IMR-90 (cell line): ENCODE measurements around the gene FGD3. TPM values are rescaled to one million over a fixed set of nuclear protein-coding genes. Genes with fewer than 3 reads are reported as not detected.

Experiments
- ATAC-seq: fragments of 200-7000 bp; cut with Tn5 transposase; 2 replicates; pipeline ENCODE4 v1.9.1; 2020; ENCODE audit warnings: low read depth, mild to moderate bottlenecking, moderate library complexity
- BruUV-seq: library from RNA; stranded (reverse); fragments of 400-500 nt; replicated peaks from 2 replicates; lab custom pipeline; 2021; lab: Mats Ljungman, UMichigan
- CTCF ChIA-PET: fragments of 300-600 bp; formaldehyde crosslinking; extraction: SDS; loops from one replicate; lab custom pipeline; 2021; ENCODE audit warnings: antibody characterized with exemption; lab: Yijun Ruan, JAX
- POLR2A ChIA-PET: fragments of 300-600 bp; sonication (Branson Sonifier 250); formaldehyde crosslinking; loops from one replicate; lab custom pipeline; 2022; ENCODE audit warnings: antibody characterized with exemption; ENCODE audit not compliant: unreplicated experiment; lab: Charles Lee
- DNase-seq: peaks from one replicate; pipeline ENCODE4 v3.0.0; 2013
- H2AFZ ChIP-seq: replicated peaks from 2 replicates; pipeline ENCODE3; 2013; ENCODE audit warnings: low read length, mild to moderate bottlenecking; ENCODE audit not compliant: poor library complexity
- H2AK5ac ChIP-seq: 2 replicates; pipeline ENCODE4 v1.6.1; 2013; ENCODE audit warnings: low read depth, low read length, inconsistent platforms
- H2AK9ac ChIP-seq: replicated peaks from 2 replicates; pipeline ENCODE3; 2013; ENCODE audit warnings: mild to moderate bottlenecking, low read depth, low read length, moderate library complexity; ENCODE audit not compliant: poor library complexity
- H2BK120ac ChIP-seq: 2 replicates; pipeline ENCODE4 v1.6.1; 2013; ENCODE audit warnings: low read depth, low read length, inconsistent platforms
- H2BK15ac ChIP-seq: 3 replicates; pipeline ENCODE4 v1.6.1; 2013; ENCODE audit warnings: low read depth, low read length, inconsistent platforms
- H2BK20ac ChIP-seq: 2 replicates; pipeline ENCODE4 v1.6.1; 2013; ENCODE audit warnings: low read depth, mild to moderate bottlenecking, inconsistent platforms, low read length, moderate library complexity
- H2BK5ac ChIP-seq: 2 replicates; pipeline ENCODE4 v1.6.1; 2013; ENCODE audit warnings: mild to moderate bottlenecking, low read depth, low read length, inconsistent platforms; ENCODE audit not compliant: poor library complexity, severe bottlenecking
- H3K14ac ChIP-seq: replicated peaks from 2 replicates; pipeline ENCODE4 v1.6.1; 2013; ENCODE audit warnings: low read depth, low read length, inconsistent platforms
- H3K18ac ChIP-seq: 2 replicates; pipeline ENCODE4 v1.6.1; 2013; ENCODE audit warnings: low read depth, low read length, control low read depth
- H3K23ac ChIP-seq: 2 replicates; pipeline ENCODE4 v1.6.1; 2013; ENCODE audit warnings: low read depth, low read length, inconsistent platforms
- H3K27ac ChIP-seq: 2 replicates; pipeline ENCODE4 v1.5.1; 2013; ENCODE audit warnings: mild to moderate bottlenecking, control low read depth, low read length; ENCODE audit not compliant: insufficient read depth
- H3K27me3 ChIP-seq: 2 replicates; pipeline ENCODE4 v1.6.1; 2013; ENCODE audit warnings: low read length; ENCODE audit not compliant: control insufficient read depth, insufficient read depth
- H3K36me3 ChIP-seq: 2 replicates; pipeline ENCODE4 v1.6.1; 2013; ENCODE audit warnings: low read length, mixed read lengths; ENCODE audit not compliant: control insufficient read depth, insufficient read depth
- H3K4ac ChIP-seq: 2 replicates; pipeline ENCODE4 v1.6.1; 2013; ENCODE audit warnings: low read depth, low read length, inconsistent platforms
- H3K4me1 ChIP-seq: 2 replicates; pipeline ENCODE4 v1.6.1; 2013; ENCODE audit warnings: low read length, mixed read lengths; ENCODE audit not compliant: control insufficient read depth, insufficient read depth
- H3K4me2 ChIP-seq: 2 replicates; pipeline ENCODE4 v1.6.1; 2013; ENCODE audit warnings: low read depth, mild to moderate bottlenecking, control low read depth, low read length, moderate library complexity
- H3K4me3 ChIP-seq: 2 replicates; pipeline ENCODE4 v1.5.1; 2013; ENCODE audit warnings: low read depth, mild to moderate bottlenecking, control low read depth, low read length, moderate library complexity; ENCODE audit not compliant: insufficient read depth
- H3K56ac ChIP-seq: 2 replicates; pipeline ENCODE4 v1.6.1; 2013; ENCODE audit warnings: low read length, inconsistent platforms; ENCODE audit not compliant: insufficient read depth; ENCODE audit errors: extremely low read depth
- H3K79me1 ChIP-seq, 2 experiments: 2 replicates each; pipeline ENCODE4 v1.6.1; 2013; ENCODE audit warnings: low read length in 2 of 2, inconsistent platforms in 1 of 2, low read depth in 1 of 2
- H3K9ac ChIP-seq: 2 replicates; pipeline ENCODE4 v1.6.1; 2013; ENCODE audit warnings: low read depth, low read length, control low read depth
- H3K9me1 ChIP-seq: 2 replicates; pipeline ENCODE4 v1.6.1; 2013; ENCODE audit warnings: low read length, inconsistent platforms; ENCODE audit not compliant: insufficient read depth
- H3K9me3 ChIP-seq: 2 replicates; pipeline ENCODE4 v1.6.1; 2013; ENCODE audit warnings: low read length; ENCODE audit not compliant: control insufficient read depth, insufficient read depth
- H4K20me1 ChIP-seq: 2 replicates; pipeline ENCODE4 v1.6.1; 2013; ENCODE audit warnings: low read length, inconsistent platforms; ENCODE audit not compliant: insufficient read depth
- H4K5ac ChIP-seq: 2 replicates; pipeline ENCODE4 v1.6.1; 2013; ENCODE audit warnings: mild to moderate bottlenecking, low read depth, low read length, control low read depth
- H4K8ac ChIP-seq, 2 experiments: 2 replicates each; pipeline ENCODE4 v1.6.1; 2013; ENCODE audit warnings: low read depth in 2 of 2, low read length in 2 of 2, control low read depth in 1 of 2, inconsistent platforms in 1 of 2
- H4K91ac ChIP-seq: 2 replicates; pipeline ENCODE4 v1.6.1; 2013; ENCODE audit warnings: low read depth, low read length, inconsistent platforms; ENCODE audit not compliant: insufficient read depth
- CEBPB ChIP-seq: IDR thresholded peaks from 2 replicates; pipeline ENCODE4 v1.6.1; 2012; ENCODE audit warnings: low read depth, low read length, improper control_type of control experiment
- MAFK ChIP-seq: IDR thresholded peaks from 2 replicates; pipeline ENCODE4 v1.6.1; 2012; ENCODE audit warnings: low read depth, low read length, improper control_type of control experiment
- MAZ ChIP-seq: IDR thresholded peaks from 2 replicates; pipeline ENCODE4 v1.6.1; 2012; ENCODE audit warnings: low read depth, mild to moderate bottlenecking, low read length, improper control_type of control experiment, moderate library complexity, borderline replicate concordance
- POLR2A ChIP-seq: IDR thresholded peaks from 2 replicates; pipeline ENCODE4 v1.6.1; 2012; ENCODE audit warnings: mild to moderate bottlenecking, low read depth, low read length
- WGBS, 2 experiments: methylation state at CpG; one replicate each; pipeline versions ENCODE4 v1.1.5 to v1.1.7; 2013; ENCODE audit warnings: missing lambda C conversion rate in 2 of 2; ENCODE audit not compliant: insufficient read length in 1 of 2; ENCODE audit errors: extremely low coverage in 2 of 2; 5-methylcytosine and 5-hydroxymethylcytosine counted together
- dilution Hi-C: fragments of 300-500 bp; cut with HindIII; formaldehyde crosslinking; loops from one replicate; pipeline ENCODE4 v1.14.3; 2018; ENCODE audit warnings: low sequenced_read_pairs; ENCODE audit not compliant: unreplicated experiment
- in situ Hi-C: fragments of 300-500 bp; cut with MboI; formaldehyde crosslinking; loops from 3 replicates; pipeline ENCODE4 v1.14.3; 2019; ENCODE audit warnings: low sequenced_read_pairs, inconsistent platforms, mixed read lengths
- intact Hi-C: fragments of 100-400 bp; cut with micrococcal nuclease; formaldehyde crosslinking; loops from 2 replicates; pipeline ENCODE4 v1.10.0; 2022
- polyA plus RNA-seq, 3 experiments: library from polyadenylated mRNA; depleted of rRNA; stranded (reverse); fragments of >200 nt; gene quantifications; 2 replicates each; pipeline ENCODE4 v1.2.3, GENCODE V29; 2012; ENCODE audit warnings: low replicate concordance in 1 of 3
- total RNA-seq: library from RNA; depleted of rRNA; stranded (reverse); fragments of >200 nt; gene quantifications from 2 replicates; pipeline ENCODE4 v1.2.3, GENCODE V29; 2012
- TF ChIP-seq, protein P1 (sequence below): fragments of 150-350 bp; IDR thresholded peaks from 2 replicates; pipeline ENCODE4 v1.6.1; 2016; ENCODE audit warnings: low read depth, mild to moderate bottlenecking, low read length, moderate library complexity, borderline replicate concordance

FGD3 gene
- total and polyA plus RNA-seq, 2 of the 4 experiments (the other 2 are of a cell fraction) = not detected

DNA sequence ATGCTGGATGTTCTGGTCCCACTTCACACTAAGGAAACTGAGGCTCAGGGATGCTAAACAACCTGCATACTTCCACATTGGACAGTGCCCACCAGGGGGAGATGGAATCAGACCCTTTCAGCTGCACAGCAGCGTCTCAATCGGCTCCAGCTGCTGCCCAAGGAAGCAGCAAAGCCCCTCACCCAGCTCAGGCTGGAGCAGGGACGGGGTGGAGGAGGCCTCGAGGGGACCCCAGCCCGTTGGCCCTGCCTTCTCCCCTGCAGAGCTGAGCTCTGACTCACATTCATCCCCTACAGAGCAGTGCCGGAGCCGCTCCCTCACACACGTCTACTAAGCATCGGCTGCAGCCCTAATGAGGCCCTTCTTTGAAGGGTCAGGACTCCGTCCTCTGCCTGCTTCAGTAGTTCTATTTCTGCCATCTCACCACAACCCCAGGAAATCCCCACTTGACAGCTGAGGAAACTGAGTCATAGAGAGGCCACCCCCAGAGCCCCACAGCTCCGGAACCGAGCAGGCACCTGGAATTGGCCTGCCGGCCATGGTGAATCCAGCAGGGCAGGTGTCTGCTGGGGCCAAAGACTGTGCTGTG lies 89.7 kb downstream of the FGD3 start:
- BruUV-seq = no TSS peak

More for the DNA sequence above, 89.7 kb downstream of the FGD3 start:
- dilution Hi-C loops = no loop called here
- Histone ChIP-seq H2BK120ac (no peak overlapping the region), H4K5ac (no peak overlapping the region), H3K56ac (no peak overlapping the region), H3K9ac (no peak overlapping the region), H3K36me3 (no peaks in the 10 kb centered on the region), H3K27ac (no peak overlapping the region), H3K79me1 (no peaks in the 10 kb centered on the region), H3K23ac (no peak overlapping the region), H2BK5ac (no peak overlapping the region), H3K9me3 (peaks cover 2% of the 10 kb centered on the region; the same call in 1 of the 2 replicates), H4K8ac (no peak overlapping the region), H2AK5ac (no peak overlapping the region), H2AK9ac (no peak overlapping the region), H3K4me3 (no peak overlapping the region), H3K4me2 (no peak overlapping the region), H2AFZ (no peak overlapping the region), H3K27me3 (peaks cover 21% of the 10 kb centered on the region), H3K18ac (no peak overlapping the region), H2BK15ac (no peak overlapping the region), H4K20me1 (no peaks in the 10 kb centered on the region), H3K4ac (no peak overlapping the region), H2BK20ac (no peak overlapping the region), H3K4me1 (no peaks in the 10 kb centered on the region), H4K91ac (no peak overlapping the region), H3K14ac (no peak overlapping the region), H3K9me1 (no peaks in the 10 kb centered on the region)
- DNase-seq = no peak
- 100% methylated on average over 1 of the region's 13 CpGs; no CpG with 5 or more reads in 1 of the 2 experiments for WGBS, 2 experiments
- in situ Hi-C loops = no loop called here
- TF ChIP-seq POLR2A (no peak), MAZ (no peak), CEBPB (no peak), MAFK (no peak)
- TF ChIP-seq, protein P1, sequence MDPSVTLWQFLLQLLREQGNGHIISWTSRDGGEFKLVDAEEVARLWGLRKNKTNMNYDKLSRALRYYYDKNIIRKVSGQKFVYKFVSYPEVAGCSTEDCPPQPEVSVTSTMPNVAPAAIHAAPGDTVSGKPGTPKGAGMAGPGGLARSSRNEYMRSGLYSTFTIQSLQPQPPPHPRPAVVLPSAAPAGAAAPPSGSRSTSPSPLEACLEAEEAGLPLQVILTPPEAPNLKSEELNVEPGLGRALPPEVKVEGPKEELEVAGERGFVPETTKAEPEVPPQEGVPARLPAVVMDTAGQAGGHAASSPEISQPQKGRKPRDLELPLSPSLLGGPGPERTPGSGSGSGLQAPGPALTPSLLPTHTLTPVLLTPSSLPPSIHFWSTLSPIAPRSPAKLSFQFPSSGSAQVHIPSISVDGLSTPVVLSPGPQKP = no peak
- intact Hi-C loops = no loop called here
- ChIA-PET POLR2A (no interaction called here), CTCF (interaction anchor here (0.7 to 1.0 kb wide), 2 partner anchors 9 to 11 kb away, joined by 3 read pairs; no protein-coding TSS in a partner anchor)
- ATAC-seq = no peak
